Gastrocnemius medialis (tissue), 4 donors: Measurements from ENCODE around the gene ZNF592. TPM values are rescaled to one million over a fixed set of nuclear protein-coding genes. Genes with fewer than 3 reads are reported as not detected.

Experiments
- ATAC-seq, 2 donors: fragments of 150-250 bp; one replicate each; pipeline ENCODE4 v1.9.1; 2016
- DNase-seq, 2 donors: peaks; one replicate each; pipeline ENCODE4 v3.0.0-alpha.2; 2019
- H3K27ac ChIP-seq, 4 donors: fragments of 200-600 bp; sonication (generic); 1 replicate in 1 of 4; 2 replicates in 3 of 4; pipeline ENCODE4 v1.5.1; 2016 to 2018; ENCODE audit warnings: mild to moderate bottlenecking in 2 of 4, moderate library complexity in 1 of 4
- H3K27me3 ChIP-seq, 3 donors: fragments of 200-600 bp; sonication (generic) in 2 of 3; 1 replicate in 1 of 3; 2 replicates in 2 of 3; pipeline versions ENCODE4 v1.5.1 to v1.6.0; 2016 to 2019; ENCODE audit warnings: mild to moderate bottlenecking in 1 of 3, moderate library complexity in 1 of 3
- H3K36me3 ChIP-seq, 2 donors: fragments of 200-600 bp; sonication (generic) in 1 of 2; one replicate each; pipeline ENCODE4 v1.5.1; 2017 to 2018
- H3K4me1 ChIP-seq, 2 donors: fragments of 200-600 bp; sonication (generic) in 1 of 2; one replicate each; pipeline ENCODE4 v1.5.1; 2016 to 2017; ENCODE audit warnings: mild to moderate bottlenecking in 2 of 2
- H3K4me3 ChIP-seq, 4 donors: fragments of 200-600 bp; sonication (generic) in 3 of 4; 1 replicate in 1 of 4; 2 replicates in 3 of 4; pipeline ENCODE4 v1.5.1; 2016 to 2019; ENCODE audit warnings: mild to moderate bottlenecking in 2 of 4
- H3K9me3 ChIP-seq, 3 donors: fragments of 200-600 bp; sonication (generic) in 2 of 3; 1 replicate in 1 of 3; 2 replicates in 2 of 3; pipeline ENCODE4 v1.5.1; 2016 to 2019
- POLR2A ChIP-seq, 2 donors: fragments of 450-650 bp; IDR thresholded peaks; one replicate each; pipeline ENCODE4 v1.6.1; 2017; ENCODE audit warnings: antibody characterized with exemption in 2 of 2, mild to moderate bottlenecking in 2 of 2, moderate library complexity in 2 of 2
- in situ Hi-C, 4 donors: fragments of 200-750 bp; cut with MboI; loops; one replicate each; pipeline versions ENCODE4 v1.15.0 to v1.8.0; 2017; ENCODE audit warnings: low sequenced_read_pairs in 4 of 4
- intact Hi-C: fragments of 100-400 bp; cut with DNase I; formaldehyde crosslinking; loops from one replicate; pipeline ENCODE4 v1.15.1; 2023; ENCODE audit warnings: low total_unique reads
- total RNA-seq, 4 donors: library from RNA; depleted of rRNA; stranded (reverse); fragments of >200 nt; gene quantifications; one replicate each; pipeline versions ENCODE4 v1.1.0 to v1.2.3, GENCODE V29; 2016
- TF ChIP-seq, protein P1 (sequence below), 5 experiments: fragments of 450-650 bp in 3 of 5; fragments of 200-600 bp in 2 of 5; sonication (generic) in 2 of 5; IDR thresholded peaks in 4 of 5; conservative IDR thresholded peaks in 1 of 5; 1 replicate in 4 of 5; 2 replicates in 1 of 5; pipeline ENCODE4 v1.5.1; 2016 to 2019; ENCODE audit warnings: antibody characterized with exemption in 5 of 5, mild to moderate bottlenecking in 3 of 5, moderate library complexity in 3 of 5

The ZNF592 gene
- total RNA-seq, 4 donors from 2014 or later = 30.0 to 49.2 (median 33.8) TPM

DNA sequence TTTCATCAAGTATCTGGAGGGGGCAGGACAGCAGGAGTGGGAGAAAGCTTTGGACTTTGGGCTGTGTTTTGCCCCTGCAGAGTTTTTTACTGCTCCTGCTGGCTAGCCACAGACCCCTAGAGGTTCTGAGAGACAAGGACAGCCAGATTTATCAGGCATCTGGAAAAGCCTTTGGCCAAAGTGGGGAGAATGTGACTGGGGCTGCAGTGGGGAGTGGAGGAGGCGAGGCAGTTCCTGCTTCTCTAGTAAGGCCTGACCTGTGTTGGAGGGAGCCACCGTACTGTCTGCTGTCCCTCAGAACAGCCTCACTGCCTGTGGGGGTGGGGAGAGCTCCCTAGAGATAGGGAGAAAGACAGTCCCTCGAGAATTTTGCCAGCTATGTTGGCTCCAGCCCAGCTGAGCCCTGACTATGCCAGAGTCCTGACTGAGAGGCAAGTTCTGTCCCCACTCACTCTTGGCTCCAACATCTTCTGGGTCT is 70.9 kb downstream of the ZNF592 start:
- peaks cover 54 to 72% of the 10 kb centered on the region in 2 donors for H3K4me1 ChIP-seq
- in situ Hi-C loops (loop anchor here in 1 of 4 donors (10.0 kb wide), 1 partner anchor 65 kb away; no protein-coding TSS in a partner anchor), intact Hi-C loops (loop anchor here (10.0 kb wide), 1 partner anchor 225 kb away; no protein-coding TSS in a partner anchor)

DNA sequence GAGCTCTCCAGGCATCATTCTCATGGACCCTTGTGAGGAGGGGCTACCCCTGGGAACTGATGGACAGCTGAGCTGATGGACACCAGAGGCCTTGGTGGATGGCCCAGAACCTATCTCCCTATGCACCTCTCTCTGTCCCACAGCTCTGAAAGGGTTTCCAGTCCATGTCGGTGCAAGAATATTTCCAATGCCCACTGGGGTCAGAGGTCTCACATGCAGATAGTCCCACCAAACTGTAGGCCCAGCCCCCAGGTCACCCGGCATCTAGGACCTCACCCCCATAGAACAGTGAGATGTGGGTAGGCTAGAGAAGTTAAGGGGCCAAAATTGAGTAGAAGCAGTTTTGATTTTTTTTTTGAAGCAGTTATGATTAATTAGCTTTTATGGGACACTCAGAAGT is 71.4 kb downstream of the ZNF592 start:
- intact Hi-C loops = loop anchor here (10.0 kb wide), 1 partner anchor 225 kb away; no protein-coding TSS in a partner anchor
- peak overlapping the region; percentile 71 to 97 (median 82) for H3K4me3 ChIP-seq
- no peak for DNase-seq
- no peak for TF ChIP-seq POLR2A (IDR thresholded peaks at IDR 0.05)
- TF ChIP-seq, protein P1, sequence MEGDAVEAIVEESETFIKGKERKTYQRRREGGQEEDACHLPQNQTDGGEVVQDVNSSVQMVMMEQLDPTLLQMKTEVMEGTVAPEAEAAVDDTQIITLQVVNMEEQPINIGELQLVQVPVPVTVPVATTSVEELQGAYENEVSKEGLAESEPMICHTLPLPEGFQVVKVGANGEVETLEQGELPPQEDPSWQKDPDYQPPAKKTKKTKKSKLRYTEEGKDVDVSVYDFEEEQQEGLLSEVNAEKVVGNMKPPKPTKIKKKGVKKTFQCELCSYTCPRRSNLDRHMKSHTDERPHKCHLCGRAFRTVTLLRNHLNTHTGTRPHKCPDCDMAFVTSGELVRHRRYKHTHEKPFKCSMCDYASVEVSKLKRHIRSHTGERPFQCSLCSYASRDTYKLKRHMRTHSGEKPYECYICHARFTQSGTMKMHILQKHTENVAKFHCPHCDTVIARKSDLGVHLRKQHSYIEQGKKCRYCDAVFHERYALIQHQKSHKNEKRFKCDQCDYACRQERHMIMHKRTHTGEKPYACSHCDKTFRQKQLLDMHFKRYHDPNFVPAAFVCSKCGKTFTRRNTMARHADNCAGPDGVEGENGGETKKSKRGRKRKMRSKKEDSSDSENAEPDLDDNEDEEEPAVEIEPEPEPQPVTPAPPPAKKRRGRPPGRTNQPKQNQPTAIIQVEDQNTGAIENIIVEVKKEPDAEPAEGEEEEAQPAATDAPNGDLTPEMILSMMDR (IDR thresholded peaks at IDR 0.05 in 4 of 5, conservative IDR thresholded peaks at IDR 0.05 in 1 of 5) = no peak
- in situ Hi-C loops = loop anchor here in 1 of 4 donors (10.0 kb wide), 1 partner anchor 65 kb away; no protein-coding TSS in a partner anchor
- no peaks in the 10 kb centered on the region for H3K27me3 ChIP-seq
- H3K36me3 ChIP-seq = peaks cover 0 to 17% of the 10 kb centered on the region in 2 donors
- no peaks in the 10 kb centered on the region for H3K9me3 ChIP-seq
- no peak for ATAC-seq
- H3K27ac ChIP-seq = peak overlapping the region; percentile 94 to 99 (median 96)
- H3K4me1 ChIP-seq = peaks cover 59 to 77% of the 10 kb centered on the region in 2 donors

More for the DNA sequence above, 70.9 kb downstream of the ZNF592 start:
- H3K4me3 ChIP-seq = peak overlapping the region; percentile 71 to 97 (median 82)
- no peaks in the 10 kb centered on the region for H3K9me3 ChIP-seq
- ATAC-seq (peak; percentile 4 to 7), DNase-seq (peak in 1 of 2 donors; percentile 75)
- peak in 1 of 2 donors; percentile 57 for TF ChIP-seq POLR2A (IDR thresholded peaks at IDR 0.05)
- TF ChIP-seq, protein P1 (IDR thresholded peaks at IDR 0.05 in 4 of 5, conservative IDR thresholded peaks at IDR 0.05 in 1 of 5) = peak in 1 of 5 experiments; percentile 15
- no peaks in the 10 kb centered on the region for H3K27me3 ChIP-seq
- H3K27ac ChIP-seq = peak overlapping the region; percentile 94 to 99 (median 96)
- H3K36me3 ChIP-seq = peaks cover 0 to 12% of the 10 kb centered on the region in 2 donors

DNA sequence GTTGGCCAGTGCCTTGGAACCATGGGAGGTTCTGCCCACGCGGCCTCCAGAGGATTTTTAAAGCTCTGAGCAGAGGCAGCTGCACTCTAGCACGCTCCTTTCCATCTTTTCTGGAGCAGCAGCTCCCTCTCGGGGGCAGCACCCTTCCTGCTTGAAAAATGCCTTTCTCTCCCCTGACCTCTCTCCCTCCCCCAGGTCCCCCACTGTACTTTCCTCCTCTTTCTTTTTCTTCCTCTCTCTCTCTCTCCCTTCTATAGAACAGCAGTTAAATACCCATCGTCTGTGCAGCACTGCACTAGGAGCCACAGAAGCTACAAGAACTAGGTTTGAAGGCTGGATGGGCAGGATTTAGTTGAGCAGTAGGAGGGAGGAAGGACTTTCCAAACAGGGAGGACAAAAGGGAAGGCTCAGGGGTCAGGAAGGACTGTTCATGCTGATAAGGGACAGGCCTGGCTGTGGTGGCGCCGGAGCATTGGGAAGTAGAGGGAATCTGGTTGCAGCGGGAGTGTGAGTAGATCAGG is 73.2 kb downstream of the ZNF592 start:
- intact Hi-C loops = no loop called here
- DNase-seq (no peak), ATAC-seq (no peak)
- Histone ChIP-seq H3K27ac (peak overlapping the region; percentile 94 to 99 (median 96)), H3K27me3 (no peaks in the 10 kb centered on the region), H3K4me1 (peaks cover 75 to 92% of the 10 kb centered on the region in 2 donors), H3K4me3 (peak overlapping the region in 3 of 4 donors; percentile 6 to 97 (median 12)), H3K36me3 (peaks cover 0 to 17% of the 10 kb centered on the region in 2 donors), H3K9me3 (no peaks in the 10 kb centered on the region)
- TF ChIP-seq POLR2A (IDR thresholded peaks at IDR 0.05) = no peak
- TF ChIP-seq, protein P1 (IDR thresholded peaks at IDR 0.05 in 4 of 5, conservative IDR thresholded peaks at IDR 0.05 in 1 of 5) = no peak
- in situ Hi-C loops = no loop called here

DNA sequence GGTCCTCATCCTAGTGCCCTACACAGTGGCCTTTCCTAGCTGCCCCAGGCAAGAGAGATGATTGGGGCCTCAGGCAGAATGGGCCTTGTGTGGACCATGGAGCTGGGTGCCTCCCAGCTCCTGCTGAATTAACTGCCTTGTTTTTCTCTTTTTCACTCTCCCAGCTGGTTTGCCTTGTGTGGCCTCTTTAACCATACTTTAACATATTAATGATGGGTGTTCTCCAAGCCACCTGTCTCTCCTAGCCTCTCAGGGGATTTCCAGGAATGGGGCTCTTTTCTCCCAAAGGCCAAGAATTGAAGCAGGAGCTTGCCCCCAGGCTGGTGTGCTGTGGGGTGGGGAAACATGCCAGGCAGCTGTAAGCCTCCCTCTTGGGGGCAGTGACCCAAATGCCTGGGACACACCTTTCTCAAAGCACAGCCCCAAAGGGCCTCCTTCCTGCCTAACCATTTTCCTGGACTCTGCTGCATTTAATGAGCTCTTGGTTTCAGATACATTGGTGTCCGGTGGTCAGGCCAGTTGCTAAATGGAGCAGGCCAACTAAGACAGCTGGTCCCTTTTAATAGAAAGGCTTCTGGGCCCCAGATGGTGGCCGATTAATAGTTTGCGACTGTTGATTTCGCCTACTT is 74.4 kb downstream of the ZNF592 start:
- ATAC-seq (peak; percentile 10 to 22), DNase-seq (peak in 1 of 2 donors; percentile 71)
- H3K4me1 ChIP-seq = peaks cover 83 to 100% of the 10 kb centered on the region in 2 donors
- H3K27me3 ChIP-seq = no peaks in the 10 kb centered on the region
- H3K4me3 ChIP-seq = peak overlapping the region in 3 of 4 donors; percentile 6 to 97 (median 12)
- H3K36me3 ChIP-seq = peaks cover 0 to 22% of the 10 kb centered on the region in 2 donors
- H3K27ac ChIP-seq = peak overlapping the region; percentile 94 to 99 (median 96)
- TF ChIP-seq POLR2A (IDR thresholded peaks at IDR 0.05) = peak in 1 of 2 donors; percentile 46
- TF ChIP-seq, protein P1 (IDR thresholded peaks at IDR 0.05 in 4 of 5, conservative IDR thresholded peaks at IDR 0.05 in 1 of 5) = no peak
- H3K9me3 ChIP-seq = no peaks in the 10 kb centered on the region
- intact Hi-C loops = no loop called here
- in situ Hi-C loops = no loop called here
